ENCODE data around the gene UBA6.

GRCh38 chr4:67713529-67714247, 12.7 kb upstream of the UBA6 start:
- TF ChIP-seq CTCF (IDR thresholded peaks at IDR 0.05) (no peak), POLR2A (IDR thresholded peaks at IDR 0.05) (no peak)
